Sigmoid colon (tissue), 7 donors: ENCODE measurements around the gene ARHGEF37. TPM values are rescaled to one million over a fixed set of nuclear protein-coding genes. Genes with fewer than 3 reads are reported as not detected.

Experiments used
- DNase-seq: peaks from one replicate; pipeline ENCODE4 v3.0.0-alpha.2; 2019
- H3K27ac ChIP-seq, 4 donors: fragments of 200-600 bp; sonication (generic); one replicate each; pipeline ENCODE4 v1.5.1; 2016 to 2019; ENCODE audit warnings: mild to moderate bottlenecking in 1 of 4
- H3K27me3 ChIP-seq, 3 donors: fragments of 200-600 bp; sonication (generic); one replicate each; pipeline ENCODE4 v1.5.1; 2019; ENCODE audit warnings: mild to moderate bottlenecking in 1 of 3
- H3K36me3 ChIP-seq, 4 donors: fragments of 200-600 bp; sonication (generic); one replicate each; pipeline ENCODE4 v1.5.1; 2016 to 2019
- H3K4me1 ChIP-seq, 4 donors: fragments of 200-600 bp; sonication (generic); one replicate each; pipeline ENCODE4 v1.5.1; 2017 to 2019
- H3K4me3 ChIP-seq, 4 donors: fragments of 200-600 bp; sonication (generic); one replicate each; pipeline ENCODE4 v1.5.1; 2017 to 2019; ENCODE audit warnings: mild to moderate bottlenecking in 2 of 4, moderate library complexity in 1 of 4
- H3K9me3 ChIP-seq, 4 donors: fragments of 200-600 bp in 3 of 4; sonication (generic) in 3 of 4; one replicate each; pipeline versions ENCODE4 v1.5.1 to v1.6.1; 2013 to 2019
- EP300 ChIP-seq, 4 donors: sonication (generic); formaldehyde crosslinking; IDR thresholded peaks; one replicate each; pipeline ENCODE4 v1.6.1; 2017; ENCODE audit warnings: antibody characterized with exemption in 4 of 4
- POLR2A ChIP-seq, 2 donors: fragments of 450-650 bp; IDR thresholded peaks; one replicate each; pipeline ENCODE4 v1.6.1; 2016; ENCODE audit warnings: antibody characterized with exemption in 2 of 2, mild to moderate bottlenecking in 2 of 2, moderate library complexity in 2 of 2
- POLR2AphosphoS5 ChIP-seq, 4 donors: sonication (generic); formaldehyde crosslinking; IDR thresholded peaks; one replicate each; pipeline ENCODE4 v1.6.1; 2017; ENCODE audit warnings: antibody characterized with exemption in 4 of 4
- WGBS, 2 donors: extraction: QIAGEN DNeasy Blood & Tissue Kit; methylation state at CpG; one replicate each; pipeline ENCODE4 v1.1.7; 2013; 5-methylcytosine and 5-hydroxymethylcytosine counted together
- intact Hi-C: fragments of 100-400 bp; cut with DNase I; formaldehyde crosslinking; loops from one replicate; pipeline ENCODE4 v1.15.1; 2023
- polyA plus RNA-seq, 3 donors: library from polyadenylated mRNA; stranded (reverse); fragments of 200-250 nt; gene quantifications; one replicate each; pipeline ENCODE4 v1.2.3, GENCODE V29; 2013
- total RNA-seq, 4 donors: library from RNA; depleted of rRNA; stranded (reverse); fragments of >200 nt; gene quantifications; one replicate each; pipeline ENCODE4 v1.1.0, GENCODE V29; 2016
- TF ChIP-seq, protein P1 (sequence below), 4 experiments: fragments of 450-650 bp in 3 of 4; fragments of 200-600 bp in 1 of 4; IDR thresholded peaks; one replicate each; pipeline ENCODE4 v1.5.1; 2016 to 2019; ENCODE audit warnings: antibody characterized with exemption in 4 of 4, mild to moderate bottlenecking in 3 of 4, moderate library complexity in 2 of 4
- donor health status: healthy with polysubstance abuse.
- donor health status: Bipolar disorder and iron deficiency.
- donor health status: healthy.

ARHGEF37 gene
- total and polyA plus RNA-seq, 7 donors = 4.8 to 51.0 (median 23.5) TPM

DNA sequence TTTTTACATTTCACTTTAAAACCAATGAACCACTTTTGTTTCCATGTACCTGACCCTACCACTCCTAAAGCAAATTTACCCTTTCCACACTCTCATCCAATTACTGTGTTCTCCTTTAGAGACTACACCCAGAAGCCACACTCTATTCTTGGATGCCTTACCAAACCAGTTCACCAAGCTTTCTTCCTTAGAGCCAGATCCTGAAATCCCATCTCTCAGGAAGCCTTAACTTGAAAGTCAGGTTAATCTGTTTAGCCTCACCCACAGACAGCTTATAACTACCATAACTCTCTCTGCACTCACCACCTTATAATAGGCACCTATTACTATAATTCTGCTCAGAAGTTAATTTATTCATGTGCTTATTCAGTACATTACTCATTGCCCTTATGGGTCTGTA is 34.3 kb upstream of the ARHGEF37 start:
- Histone ChIP-seq H3K4me1 (peaks cover 0 to 73% (median 70%) of the 10 kb centered on the region in 4 donors), H3K9me3 (no peaks in the 10 kb centered on the region), H3K36me3 (peaks cover 0 to 52% (median 7%) of the 10 kb centered on the region in 4 donors), H3K4me3 (peak overlapping the region in 2 of 4 donors; percentile 97 to 99), H3K27ac (peak overlapping the region; percentile 33 to 100 (median 100)), H3K27me3 (no peaks in the 10 kb centered on the region)
- peak in 3 of 4 donors; percentile 17 to 50 (median 39) for TF ChIP-seq POLR2AphosphoS5 (IDR thresholded peaks at IDR 0.05)
- TF ChIP-seq, protein P1, sequence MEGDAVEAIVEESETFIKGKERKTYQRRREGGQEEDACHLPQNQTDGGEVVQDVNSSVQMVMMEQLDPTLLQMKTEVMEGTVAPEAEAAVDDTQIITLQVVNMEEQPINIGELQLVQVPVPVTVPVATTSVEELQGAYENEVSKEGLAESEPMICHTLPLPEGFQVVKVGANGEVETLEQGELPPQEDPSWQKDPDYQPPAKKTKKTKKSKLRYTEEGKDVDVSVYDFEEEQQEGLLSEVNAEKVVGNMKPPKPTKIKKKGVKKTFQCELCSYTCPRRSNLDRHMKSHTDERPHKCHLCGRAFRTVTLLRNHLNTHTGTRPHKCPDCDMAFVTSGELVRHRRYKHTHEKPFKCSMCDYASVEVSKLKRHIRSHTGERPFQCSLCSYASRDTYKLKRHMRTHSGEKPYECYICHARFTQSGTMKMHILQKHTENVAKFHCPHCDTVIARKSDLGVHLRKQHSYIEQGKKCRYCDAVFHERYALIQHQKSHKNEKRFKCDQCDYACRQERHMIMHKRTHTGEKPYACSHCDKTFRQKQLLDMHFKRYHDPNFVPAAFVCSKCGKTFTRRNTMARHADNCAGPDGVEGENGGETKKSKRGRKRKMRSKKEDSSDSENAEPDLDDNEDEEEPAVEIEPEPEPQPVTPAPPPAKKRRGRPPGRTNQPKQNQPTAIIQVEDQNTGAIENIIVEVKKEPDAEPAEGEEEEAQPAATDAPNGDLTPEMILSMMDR (IDR thresholded peaks at IDR 0.05) = no peak
- TF ChIP-seq EP300 (IDR thresholded peaks at IDR 0.05) = peak in 1 of 4 donors; percentile 7
- no peak for TF ChIP-seq POLR2A (IDR thresholded peaks at IDR 0.05)
- intact Hi-C loops = loop anchor here (5.0 kb wide), 1 partner anchor 60 kb away; no protein-coding TSS in a partner anchor
- DNase-seq = no peak

DNA sequence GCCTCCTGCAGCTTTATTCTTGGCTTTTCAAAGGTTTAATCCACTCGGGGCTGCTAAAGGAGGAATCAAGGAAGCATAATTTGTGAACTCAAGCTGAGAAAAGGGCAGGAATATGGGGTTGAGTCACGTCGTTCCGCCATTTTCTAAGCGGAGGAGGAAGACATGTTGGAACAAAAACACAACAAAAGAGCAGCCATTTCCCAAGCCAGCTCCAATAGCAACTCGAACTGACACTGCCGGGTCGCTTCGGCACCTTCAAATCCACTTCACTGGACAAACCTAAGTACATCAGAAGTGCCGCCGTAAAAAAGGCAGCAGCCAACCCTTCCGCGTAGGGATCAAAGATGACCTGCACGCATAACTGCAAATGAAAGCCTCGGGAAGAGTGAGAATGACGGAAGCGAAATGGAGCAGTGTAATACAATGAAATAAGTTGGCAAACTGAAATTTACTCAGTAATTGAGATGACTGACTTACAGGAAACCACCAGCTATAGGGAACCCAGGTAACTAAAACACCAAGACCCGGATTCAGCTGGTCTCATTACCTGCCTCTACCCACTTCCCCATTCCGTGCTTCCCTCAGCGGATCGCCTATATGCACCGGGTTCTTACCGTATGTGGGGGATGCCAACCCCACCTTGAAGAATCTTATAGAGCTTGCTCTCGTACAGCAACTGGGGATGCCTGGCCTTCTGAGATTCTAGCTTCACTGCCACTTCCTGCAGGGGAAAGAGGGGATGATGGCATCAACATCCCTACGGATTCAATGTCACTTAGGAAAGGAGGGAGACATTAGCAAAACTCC is 31.6 kb upstream of the ARHGEF37 start:
- no peaks in the 10 kb centered on the region for H3K9me3 ChIP-seq

DNA sequence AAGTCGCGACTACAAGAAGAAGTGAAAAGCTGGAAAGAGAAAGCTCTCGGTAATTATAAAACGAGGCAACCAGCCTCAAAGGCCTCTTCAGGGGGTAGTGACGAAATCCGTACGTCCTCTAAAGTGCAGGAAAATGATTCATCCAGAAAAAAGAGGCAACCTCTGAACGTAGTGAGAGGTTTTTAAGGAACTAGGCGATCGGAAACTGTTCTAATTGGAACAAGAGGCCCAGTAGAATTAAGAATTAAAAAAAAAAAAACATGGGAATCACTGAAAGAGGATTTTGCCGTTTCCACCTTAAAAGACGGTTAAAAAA is 31.1 kb upstream of the ARHGEF37 start:
- Histone ChIP-seq H3K4me1 (peaks cover 0 to 46% (median 42%) of the 10 kb centered on the region in 4 donors), H3K9me3 (no peaks in the 10 kb centered on the region), H3K27me3 (no peaks in the 10 kb centered on the region), H3K36me3 (peaks cover 0 to 28% (median 2%) of the 10 kb centered on the region in 4 donors), H3K4me3 (peak overlapping the region; percentile 93 to 100 (median 98)), H3K27ac (peak overlapping the region; percentile 99 to 100 (median 100))
- peak in 1 of 4 donors; percentile 22 for TF ChIP-seq POLR2AphosphoS5 (IDR thresholded peaks at IDR 0.05)
- no peak for TF ChIP-seq EP300 (IDR thresholded peaks at IDR 0.05)
- no peak for DNase-seq
- intact Hi-C loops = no loop called here
- 0% methylated on average over 12 of the region's 12 CpGs for WGBS, 2 donors

More for the DNA sequence above, 31.6 kb upstream of the ARHGEF37 start:
- 1 to 3% methylated on average over 25 of the region's 25 CpGs for WGBS, 2 donors
- peaks cover 0 to 34% (median 4%) of the 10 kb centered on the region in 4 donors for H3K36me3 ChIP-seq
- peak overlapping the region; percentile 93 to 100 (median 98) for H3K4me3 ChIP-seq
- intact Hi-C loops = loop anchor here (5.0 kb wide), 1 partner anchor 62 kb away; no protein-coding TSS in a partner anchor
- no peak for DNase-seq
- H3K27ac ChIP-seq = peak overlapping the region; percentile 99 to 100 (median 100)
- H3K4me1 ChIP-seq = peaks cover 0 to 52% (median 48%) of the 10 kb centered on the region in 4 donors
- TF ChIP-seq EP300 (IDR thresholded peaks at IDR 0.05) (no peak), POLR2AphosphoS5 (IDR thresholded peaks at IDR 0.05) (peak in 1 of 4 donors; percentile 48)
- H3K27me3 ChIP-seq = no peaks in the 10 kb centered on the region

DNA sequence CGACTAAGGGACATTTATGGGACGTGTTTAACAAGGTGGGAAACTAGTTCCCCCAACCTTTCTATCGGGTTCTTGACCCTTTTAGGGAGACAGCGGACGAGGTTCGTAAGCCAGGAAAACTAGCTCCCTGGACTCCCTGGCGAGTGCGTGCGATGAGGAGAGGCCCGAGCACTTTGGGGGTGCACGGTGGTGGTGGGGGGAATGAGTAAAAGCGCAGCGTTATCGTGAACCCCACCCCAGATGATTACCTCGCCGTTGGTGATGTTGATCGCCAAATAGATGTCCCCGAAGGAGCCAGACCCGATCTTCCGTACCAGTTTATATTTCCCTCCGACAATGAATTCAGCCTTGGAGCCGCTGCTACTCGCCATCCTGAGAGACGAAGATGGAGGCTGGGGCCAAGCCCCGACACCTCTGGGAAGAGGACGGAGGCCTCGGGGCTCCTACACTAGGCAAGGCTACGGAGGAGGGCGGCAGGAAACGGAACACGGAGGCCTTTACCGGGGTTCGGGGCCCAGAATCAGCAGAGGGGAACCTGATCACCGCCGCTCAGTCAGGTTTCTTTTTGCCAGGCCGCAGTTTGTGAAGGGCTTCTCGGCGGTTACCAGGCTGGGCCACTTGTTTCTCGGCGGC is 30.6 kb upstream of the ARHGEF37 start:
- H3K27ac ChIP-seq = peak overlapping the region; percentile 99 to 100 (median 100)
- no peak for TF ChIP-seq EP300 (IDR thresholded peaks at IDR 0.05)
- TF ChIP-seq POLR2A (IDR thresholded peaks at IDR 0.05) = no peak
- TF ChIP-seq, protein P1 (IDR thresholded peaks at IDR 0.05) = no peak
- no peak for TF ChIP-seq POLR2AphosphoS5 (IDR thresholded peaks at IDR 0.05)
- no peaks in the 10 kb centered on the region for H3K9me3 ChIP-seq
- H3K4me3 ChIP-seq = peak overlapping the region; percentile 93 to 100 (median 98)
- intact Hi-C loops = no loop called here
- H3K27me3 ChIP-seq = no peaks in the 10 kb centered on the region
- H3K36me3 ChIP-seq = peaks cover 0 to 23% (median 0%) of the 10 kb centered on the region in 4 donors
- peaks cover 0 to 41% (median 37%) of the 10 kb centered on the region in 4 donors for H3K4me1 ChIP-seq
- WGBS, 2 donors = 0% methylated on average over 40 of the region's 40 CpGs
- DNase-seq = peak; percentile 77

DNA sequence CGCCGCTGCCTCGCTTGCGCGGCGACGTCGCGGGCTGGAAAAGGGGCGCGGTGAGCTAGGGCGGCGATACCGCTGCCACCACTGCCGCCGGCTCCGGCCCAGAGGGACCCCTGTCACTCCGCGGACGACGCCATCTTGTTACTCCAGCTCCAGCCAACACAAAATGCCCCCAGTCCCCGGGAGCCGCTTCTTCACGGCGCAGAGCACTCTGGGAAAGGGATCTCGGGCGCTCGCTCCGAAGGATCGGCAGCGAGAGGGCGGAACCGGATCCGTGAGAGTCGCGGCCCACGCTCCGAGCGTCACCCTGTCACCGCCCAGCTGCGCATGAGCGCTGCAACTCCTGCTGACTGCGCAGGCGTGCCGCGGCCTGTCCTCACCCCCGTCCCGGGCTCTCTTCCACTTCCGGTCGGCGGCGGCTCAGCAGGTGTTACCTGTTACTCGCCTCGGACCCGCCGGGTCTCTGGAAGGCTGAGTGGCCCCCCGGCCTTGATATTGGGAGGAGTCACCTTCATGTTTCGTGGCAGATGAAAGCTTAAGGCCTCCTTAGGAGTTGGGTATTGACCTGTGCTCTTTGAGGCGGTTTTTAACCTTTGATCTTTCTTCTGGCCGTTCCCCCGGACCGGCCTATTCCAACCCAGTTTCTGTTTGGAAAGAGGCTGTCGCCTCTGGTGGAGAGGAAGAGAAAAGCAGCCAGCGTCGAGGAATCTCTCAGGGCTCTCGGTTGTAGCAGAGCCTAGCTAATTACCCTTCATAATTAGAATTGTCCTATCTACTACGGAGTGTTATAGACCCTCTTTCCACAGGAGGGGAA is 29.9 kb upstream of the ARHGEF37 start, which contains the start of gene CSNK1A1:
Gene CSNK1A1, minus strand, starts transcription at position 213 of the 811 bp plus-strand sequence. CDS start 475 bp downstream, outside the sequence.
- H3K27me3 ChIP-seq = no peaks in the 10 kb centered on the region
- 0% methylated on average over 67 of the region's 67 CpGs for WGBS, 2 donors
- DNase-seq = peak; percentile 99
- peaks cover 0 to 19% (median 0%) of the 10 kb centered on the region in 4 donors for H3K36me3 ChIP-seq
- H3K9me3 ChIP-seq = no peaks in the 10 kb centered on the region
- H3K4me1 ChIP-seq = peaks cover 0 to 34% (median 30%) of the 10 kb centered on the region in 4 donors
- peak within 1 kb of the TSS; percentile 99 to 100 (median 100) for H3K27ac ChIP-seq
- TF ChIP-seq POLR2AphosphoS5 (IDR thresholded peaks at IDR 0.05) (peak; percentile 97 to 99 (median 98)), EP300 (IDR thresholded peaks at IDR 0.05) (peak in 2 of 4 donors; percentile 5 to 67), POLR2A (IDR thresholded peaks at IDR 0.05) (peak; percentile 89 to 91)
- TF ChIP-seq, protein P1 (IDR thresholded peaks at IDR 0.05) = peak; percentile 73 to 97 (median 86)
- intact Hi-C loops = loop anchor here (2.0 kb wide), 1 partner anchor 109 kb away; no protein-coding TSS in a partner anchor
- peak within 1 kb of the TSS; percentile 93 to 100 (median 98) for H3K4me3 ChIP-seq
